ENCODE results near the gene CRADD.

- TF ChIP-seq CTCF (IDR thresholded peaks at IDR 0.05 in 8 of 11, conservative IDR thresholded peaks at IDR 0.05 in 3 of 11) (no peak), POLR2A (IDR thresholded peaks at IDR 0.05) (no peak), POLR2AphosphoS5 (IDR thresholded peaks at IDR 0.05) (no peak)
These were observed 9.5 kb upstream of the CRADD start for GRCh38 chr12:93667672-93668071.
